AG04449 (cell line): ENCODE data around the gene GHSR.

Experiments
- CTCF ChIA-PET: fragments of 350-600 bp; formaldehyde crosslinking; extraction: SDS; loops from one replicate; lab custom pipeline; 2021; ENCODE audit warnings: antibody characterized with exemption; lab: Yijun Ruan, JAX
- POLR2A ChIA-PET: fragments of 400-600, 350-600 bp; formaldehyde crosslinking; extraction: SDS; loops from one replicate; lab custom pipeline; 2020; ENCODE audit warnings: antibody characterized with exemption, inconsistent platforms; lab: Yijun Ruan, JAX
- DNase-seq: peaks from one replicate; pipeline ENCODE4 v3.0.0-alpha.2; 2010; ENCODE audit warnings: low read depth, low spot score
- H3K4me3 ChIP-seq: 2 replicates; pipeline ENCODE4 v1.5.1; 2011; ENCODE audit warnings: low read depth, mild to moderate bottlenecking, control low read depth, low read length
- TF ChIP-seq, protein P1 (sequence below): IDR thresholded peaks from one replicate; pipeline ENCODE4 v1.5.1; 2011; ENCODE audit warnings: mild to moderate bottlenecking, moderate library complexity, low read length, control low read depth, inconsistent platforms; ENCODE audit not compliant: insufficient read depth; ENCODE audit errors: missing control alignments

Gene GHSR

DNA sequence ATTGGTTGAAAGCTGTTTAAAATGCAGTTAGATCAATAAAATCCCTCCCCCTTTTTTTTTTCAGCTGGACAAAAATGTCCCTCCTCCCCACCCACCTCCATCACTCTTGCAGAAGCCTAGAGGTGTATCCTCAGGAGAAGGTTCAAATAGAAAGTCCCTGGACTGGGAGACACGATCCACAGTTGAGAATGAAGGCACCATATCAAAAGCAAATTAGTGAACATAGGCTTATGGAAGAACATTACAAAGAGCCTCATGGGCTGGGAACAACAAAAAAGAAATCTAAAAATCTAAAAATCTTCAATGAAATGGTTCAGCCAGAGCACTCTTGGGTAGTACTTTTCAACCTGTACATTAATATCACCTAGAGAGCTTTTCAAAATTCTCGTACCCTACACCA is 46.2 kb downstream of the GHSR start:
- CTCF ChIA-PET = no interaction called here
- no peak for DNase-seq
- H3K4me3 ChIP-seq = no peak overlapping the region
- TF ChIP-seq, protein P1, sequence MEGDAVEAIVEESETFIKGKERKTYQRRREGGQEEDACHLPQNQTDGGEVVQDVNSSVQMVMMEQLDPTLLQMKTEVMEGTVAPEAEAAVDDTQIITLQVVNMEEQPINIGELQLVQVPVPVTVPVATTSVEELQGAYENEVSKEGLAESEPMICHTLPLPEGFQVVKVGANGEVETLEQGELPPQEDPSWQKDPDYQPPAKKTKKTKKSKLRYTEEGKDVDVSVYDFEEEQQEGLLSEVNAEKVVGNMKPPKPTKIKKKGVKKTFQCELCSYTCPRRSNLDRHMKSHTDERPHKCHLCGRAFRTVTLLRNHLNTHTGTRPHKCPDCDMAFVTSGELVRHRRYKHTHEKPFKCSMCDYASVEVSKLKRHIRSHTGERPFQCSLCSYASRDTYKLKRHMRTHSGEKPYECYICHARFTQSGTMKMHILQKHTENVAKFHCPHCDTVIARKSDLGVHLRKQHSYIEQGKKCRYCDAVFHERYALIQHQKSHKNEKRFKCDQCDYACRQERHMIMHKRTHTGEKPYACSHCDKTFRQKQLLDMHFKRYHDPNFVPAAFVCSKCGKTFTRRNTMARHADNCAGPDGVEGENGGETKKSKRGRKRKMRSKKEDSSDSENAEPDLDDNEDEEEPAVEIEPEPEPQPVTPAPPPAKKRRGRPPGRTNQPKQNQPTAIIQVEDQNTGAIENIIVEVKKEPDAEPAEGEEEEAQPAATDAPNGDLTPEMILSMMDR = no peak
- POLR2A ChIA-PET = no interaction called here

DNA sequence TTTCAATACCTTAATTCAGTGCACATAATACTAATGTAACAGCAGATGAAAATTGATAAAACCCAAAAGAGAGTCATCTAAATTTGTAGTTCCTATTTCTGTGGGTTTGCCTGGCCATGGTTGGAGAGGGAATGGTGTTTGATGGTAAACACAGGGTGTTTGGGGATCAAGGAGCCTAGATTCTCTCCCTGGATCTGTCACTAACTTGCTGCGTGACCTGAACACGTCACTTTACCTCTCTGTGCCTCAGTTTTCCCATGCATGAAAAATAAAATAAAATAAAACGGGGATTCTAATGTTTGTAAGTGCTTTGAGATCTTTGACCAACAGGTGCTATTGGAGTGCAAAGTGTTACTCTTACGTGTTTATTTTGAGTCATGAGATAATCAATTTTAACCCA is 49.8 kb downstream of the GHSR start:
- POLR2A ChIA-PET = no interaction called here
- H3K4me3 ChIP-seq = no peak overlapping the region
- TF ChIP-seq, protein P1 = no peak
- no peak for DNase-seq
- CTCF ChIA-PET = interaction anchor here (1.4 kb wide), 1 partner anchor 63 kb away, joined by 5 read pairs; no protein-coding TSS in a partner anchor

DNA sequence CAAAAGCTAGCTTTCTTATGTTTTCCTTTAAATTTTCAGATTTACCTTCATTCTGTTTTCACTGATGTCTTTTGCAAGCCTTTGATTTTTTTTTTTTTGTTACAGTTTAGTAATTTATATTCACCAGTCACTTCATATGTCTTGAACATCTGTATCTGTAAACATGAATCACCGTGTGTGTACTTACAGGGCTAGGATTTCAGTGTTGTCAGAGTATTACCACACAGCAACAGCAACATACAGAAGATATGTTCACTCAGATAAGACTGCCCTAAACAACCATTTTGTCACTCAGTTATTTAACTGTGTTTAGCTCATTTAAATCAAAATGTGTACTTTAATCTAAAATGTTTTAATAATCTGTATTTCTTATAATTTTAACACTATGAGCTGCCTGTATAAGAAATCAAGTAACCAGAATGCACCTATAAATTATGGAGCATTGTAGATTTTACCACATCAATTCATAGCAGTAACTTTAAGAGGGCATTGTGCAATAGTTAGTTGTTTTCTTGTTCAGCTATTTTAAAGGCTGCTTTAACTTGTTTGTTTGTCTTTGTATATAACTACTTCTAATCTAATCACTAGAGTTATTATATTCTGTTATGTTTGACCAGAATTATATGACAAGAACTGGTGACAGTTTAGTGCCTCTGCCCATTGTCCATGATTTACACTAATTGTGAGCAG is 50.4 kb downstream of the GHSR start:
- ChIA-PET POLR2A (no interaction called here), CTCF (interaction anchor here (0.6 to 1.4 kb wide), 2 partner anchors 56 to 64 kb away, joined by 3 to 5 read pairs; no protein-coding TSS in a partner anchor)
- DNase-seq = peak; percentile 3
- no peak overlapping the region for H3K4me3 ChIP-seq
- TF ChIP-seq, protein P1 = no peak

DNA sequence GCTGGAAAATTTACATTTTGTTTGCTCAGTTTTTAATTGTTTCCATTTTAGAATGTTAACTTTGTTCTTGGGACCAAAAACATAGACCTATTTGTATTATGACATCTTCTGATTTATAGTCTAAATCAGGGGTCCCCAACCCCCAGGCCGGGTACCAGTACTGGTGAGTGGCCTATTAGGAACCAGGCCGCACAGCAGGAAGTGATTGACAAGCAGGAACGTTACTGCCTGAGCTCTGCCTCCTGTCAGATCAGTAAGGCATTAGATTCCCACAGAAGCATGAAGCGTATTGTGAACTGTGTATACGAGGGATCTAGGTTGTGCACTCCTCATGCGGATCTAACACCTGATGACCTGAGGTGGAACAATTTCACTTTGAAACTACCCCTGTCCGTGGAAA is 51.9 kb downstream of the GHSR start:
- no peak overlapping the region for H3K4me3 ChIP-seq
- ChIA-PET CTCF (no interaction called here), POLR2A (no interaction called here)
- DNase-seq = no peak
- TF ChIP-seq, protein P1 = no peak

DNA sequence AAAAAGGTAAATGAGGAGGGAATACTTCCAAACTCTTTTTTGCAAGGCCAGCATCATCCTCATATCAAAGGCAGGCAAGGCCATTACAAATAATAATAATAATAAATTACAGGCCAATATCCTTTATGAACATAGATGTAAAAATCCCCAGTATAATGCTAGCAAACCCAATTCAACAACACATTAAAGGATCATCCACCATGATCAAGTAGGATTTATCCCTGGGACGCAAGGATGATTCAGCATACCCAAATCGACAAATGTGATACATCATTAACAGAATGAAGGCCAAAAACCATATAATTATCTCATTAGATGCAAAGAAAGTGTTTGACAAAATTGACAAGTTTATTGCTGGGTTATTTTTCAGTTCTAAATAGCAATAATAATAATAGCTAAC is 53.6 kb downstream of the GHSR start:
- DNase-seq = no peak
- ChIA-PET CTCF (no interaction called here), POLR2A (no interaction called here)
- TF ChIP-seq, protein P1 = no peak
- no peak overlapping the region for H3K4me3 ChIP-seq
